Rectal smooth muscle tissue (tissue), 1 donor: ENCODE measurements around the gene COBL.

Experiments
- H3K27ac ChIP-seq: one replicate; pipeline ENCODE4 v1.7.0; 2013; ENCODE audit warnings: low read depth, low read length, inconsistent platforms
- H3K27me3 ChIP-seq: one replicate; pipeline ENCODE4 v1.7.0; 2013; ENCODE audit warnings: low read length; ENCODE audit not compliant: control insufficient read depth, insufficient read depth
- H3K36me3 ChIP-seq: one replicate; pipeline ENCODE4 v1.7.0; 2013; ENCODE audit warnings: low read length; ENCODE audit not compliant: control insufficient read depth, insufficient read depth
- H3K4me1 ChIP-seq: one replicate; pipeline ENCODE4 v1.7.0; 2013; ENCODE audit warnings: low read length; ENCODE audit not compliant: control insufficient read depth, insufficient read depth
- H3K4me3 ChIP-seq: one replicate; pipeline ENCODE4 v1.7.0; 2013; ENCODE audit warnings: low read length
- H3K9ac ChIP-seq: one replicate; pipeline ENCODE4 v1.7.0; 2013; ENCODE audit warnings: low read length

Gene COBL

DNA sequence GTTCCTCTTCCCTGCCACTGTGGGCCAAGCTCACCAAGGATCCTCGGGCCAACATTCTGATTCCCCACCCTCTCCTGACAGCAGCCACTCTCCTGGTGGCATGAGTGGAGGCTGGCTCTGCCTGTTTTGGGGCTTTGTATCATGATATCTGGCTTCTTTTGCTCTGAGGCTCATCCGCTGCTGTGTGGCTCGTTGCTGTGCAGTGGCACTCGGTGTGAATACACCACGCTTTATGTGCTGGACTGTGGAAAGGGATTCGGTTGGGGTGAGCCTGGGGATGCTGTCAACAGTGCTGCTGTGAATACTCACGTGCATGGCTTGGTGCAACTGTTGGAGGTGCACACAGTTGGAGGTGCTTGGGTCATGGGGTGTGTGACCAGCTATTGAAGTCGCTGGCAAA, 208.5 kb downstream of the COBL start:
- no peaks in the 10 kb centered on the region for H3K4me1 ChIP-seq
- H3K4me3 ChIP-seq: no peak overlapping the region

DNA sequence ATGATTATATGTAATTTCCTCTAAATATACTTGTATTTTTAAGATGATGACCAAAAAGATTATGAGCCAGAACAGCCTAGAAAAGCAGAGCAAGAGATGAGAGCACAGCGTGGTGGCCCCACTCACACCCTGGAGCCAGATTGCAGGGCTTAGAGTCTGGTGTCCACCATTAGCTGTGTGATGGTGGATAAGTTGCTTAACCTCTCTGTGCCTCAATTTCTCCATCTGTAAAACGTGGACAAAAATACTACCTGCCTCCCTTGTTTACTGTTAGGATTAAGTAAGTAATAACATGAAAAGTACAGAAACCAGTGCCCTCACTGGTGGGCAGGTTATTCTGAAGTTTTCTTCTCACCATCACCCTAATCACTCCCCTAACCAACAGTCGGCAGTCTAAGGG, 212.3 kb downstream of the COBL start:
- Histone ChIP-seq H3K36me3 (no peaks in the 10 kb centered on the region), H3K4me1 (no peaks in the 10 kb centered on the region), H3K27me3 (no peaks in the 10 kb centered on the region), H3K9ac (no peak overlapping the region), H3K27ac (no peak overlapping the region), H3K4me3 (no peak overlapping the region)

More for the DNA sequence above, 208.5 kb downstream of the COBL start:
- Histone ChIP-seq H3K27me3 (no peaks in the 10 kb centered on the region), H3K36me3 (no peaks in the 10 kb centered on the region), H3K27ac (no peak overlapping the region), H3K9ac (no peak overlapping the region)

- H3K4me1 ChIP-seq: no peaks in the 10 kb centered on the region
- no peak overlapping the region for H3K27ac ChIP-seq
- no peak overlapping the region for H3K4me3 ChIP-seq
- no peaks in the 10 kb centered on the region for H3K36me3 ChIP-seq
- no peak overlapping the region for H3K9ac ChIP-seq
- H3K27me3 ChIP-seq: no peaks in the 10 kb centered on the region
These were observed 212.9 kb downstream of the COBL start for GRCh38 chr7:51103718-51104117.

GRCh38 chr7:51102828-51103227, 213.8 kb downstream of the COBL start:
- no peak overlapping the region for H3K9ac ChIP-seq

GRCh38 chr7:51101111-51101757, 215.4 kb downstream of the COBL start:
- Histone ChIP-seq H3K9ac (no peak overlapping the region), H3K4me3 (no peak overlapping the region), H3K27me3 (no peaks in the 10 kb centered on the region), H3K4me1 (no peaks in the 10 kb centered on the region), H3K36me3 (no peaks in the 10 kb centered on the region), H3K27ac (no peak overlapping the region)

More at GRCh38 chr7:51102828-51103227, 213.8 kb downstream of the COBL start:
- H3K36me3 ChIP-seq: no peaks in the 10 kb centered on the region
- H3K4me1 ChIP-seq: no peaks in the 10 kb centered on the region
- no peaks in the 10 kb centered on the region for H3K27me3 ChIP-seq
- H3K27ac ChIP-seq: no peak overlapping the region
- no peak overlapping the region for H3K4me3 ChIP-seq

GRCh38 chr7:51090411-51090810, 226.2 kb downstream of the COBL start:
- H3K4me3 ChIP-seq: no peak overlapping the region
- no peaks in the 10 kb centered on the region for H3K27me3 ChIP-seq
- no peak overlapping the region for H3K27ac ChIP-seq
- H3K4me1 ChIP-seq: no peaks in the 10 kb centered on the region
- no peak overlapping the region for H3K9ac ChIP-seq
- H3K36me3 ChIP-seq: no peaks in the 10 kb centered on the region

GRCh38 chr7:51085034-51085692, 231.4 kb downstream of the COBL start:
- H3K9ac ChIP-seq: no peak overlapping the region
- H3K4me3 ChIP-seq: no peak overlapping the region
- H3K27me3 ChIP-seq: no peaks in the 10 kb centered on the region
- no peak overlapping the region for H3K27ac ChIP-seq
- no peaks in the 10 kb centered on the region for H3K36me3 ChIP-seq
- no peaks in the 10 kb centered on the region for H3K4me1 ChIP-seq

DNA sequence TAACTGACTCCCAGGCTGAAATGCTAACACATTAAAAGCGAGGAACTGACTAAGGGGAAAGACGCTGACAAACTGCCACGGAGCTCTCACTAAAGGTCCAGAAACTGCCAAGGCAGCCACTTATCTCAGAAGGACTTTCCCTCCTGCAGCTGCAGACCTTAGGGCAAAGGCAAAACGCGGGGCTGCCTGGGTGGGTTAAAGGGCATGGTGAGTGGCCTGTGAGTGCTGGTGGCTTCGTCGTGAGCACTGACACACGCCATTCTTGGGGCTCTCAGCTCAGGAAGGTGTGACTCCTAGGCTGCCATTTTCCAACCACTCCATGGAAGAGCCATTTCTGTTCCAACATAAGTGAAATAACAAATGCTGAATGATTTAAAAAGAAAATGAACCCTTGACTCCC, 232.5 kb downstream of the COBL start:
- H3K36me3 ChIP-seq: no peaks in the 10 kb centered on the region
- no peak overlapping the region for H3K27ac ChIP-seq
- H3K4me1 ChIP-seq: no peaks in the 10 kb centered on the region
- no peaks in the 10 kb centered on the region for H3K27me3 ChIP-seq
- H3K4me3 ChIP-seq: no peak overlapping the region
- H3K9ac ChIP-seq: no peak overlapping the region

DNA sequence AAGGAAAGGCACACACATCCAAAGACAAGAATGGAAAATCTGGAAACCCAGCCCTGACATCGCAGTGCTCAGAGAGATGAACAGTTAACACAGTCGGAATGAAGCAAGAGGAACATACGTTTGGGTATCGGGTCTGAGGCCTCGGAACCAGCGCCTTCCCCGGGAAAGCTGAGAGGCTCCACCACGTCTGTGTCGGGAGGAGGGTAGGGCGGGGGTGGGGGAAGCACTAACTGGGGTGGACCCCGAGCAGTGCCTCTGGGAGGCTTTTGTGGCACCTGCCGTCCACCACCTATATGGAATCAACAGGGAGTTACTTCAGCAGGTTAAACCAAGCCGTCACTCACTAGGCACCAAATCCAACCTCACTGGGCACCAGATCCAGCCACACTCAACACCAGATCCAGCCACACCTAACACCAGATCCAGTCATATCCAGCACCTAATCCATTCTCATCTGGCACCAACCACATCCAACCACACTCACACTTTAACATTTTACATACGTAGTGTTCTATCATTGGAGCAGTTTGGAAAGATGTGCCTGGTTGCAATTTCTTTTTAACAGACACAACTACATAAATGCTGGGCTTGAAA, 233.6 kb downstream of the COBL start:
- Histone ChIP-seq H3K4me3 (no peak overlapping the region), H3K4me1 (no peaks in the 10 kb centered on the region), H3K36me3 (no peaks in the 10 kb centered on the region), H3K27ac (no peak overlapping the region), H3K27me3 (no peaks in the 10 kb centered on the region), H3K9ac (no peak overlapping the region)

- H3K36me3 ChIP-seq: no peaks in the 10 kb centered on the region
- H3K27me3 ChIP-seq: no peaks in the 10 kb centered on the region
- H3K9ac ChIP-seq: no peak overlapping the region
- no peaks in the 10 kb centered on the region for H3K4me1 ChIP-seq
- H3K4me3 ChIP-seq: no peak overlapping the region
- H3K27ac ChIP-seq: no peak overlapping the region
These were observed 234.3 kb downstream of the COBL start for GRCh38 chr7:51082096-51082840.

GRCh38 chr7:51081270-51081890, 235.2 kb downstream of the COBL start:
- Histone ChIP-seq H3K27me3 (no peaks in the 10 kb centered on the region), H3K36me3 (no peaks in the 10 kb centered on the region), H3K27ac (no peak overlapping the region), H3K4me3 (no peak overlapping the region), H3K4me1 (no peaks in the 10 kb centered on the region), H3K9ac (no peak overlapping the region)

DNA sequence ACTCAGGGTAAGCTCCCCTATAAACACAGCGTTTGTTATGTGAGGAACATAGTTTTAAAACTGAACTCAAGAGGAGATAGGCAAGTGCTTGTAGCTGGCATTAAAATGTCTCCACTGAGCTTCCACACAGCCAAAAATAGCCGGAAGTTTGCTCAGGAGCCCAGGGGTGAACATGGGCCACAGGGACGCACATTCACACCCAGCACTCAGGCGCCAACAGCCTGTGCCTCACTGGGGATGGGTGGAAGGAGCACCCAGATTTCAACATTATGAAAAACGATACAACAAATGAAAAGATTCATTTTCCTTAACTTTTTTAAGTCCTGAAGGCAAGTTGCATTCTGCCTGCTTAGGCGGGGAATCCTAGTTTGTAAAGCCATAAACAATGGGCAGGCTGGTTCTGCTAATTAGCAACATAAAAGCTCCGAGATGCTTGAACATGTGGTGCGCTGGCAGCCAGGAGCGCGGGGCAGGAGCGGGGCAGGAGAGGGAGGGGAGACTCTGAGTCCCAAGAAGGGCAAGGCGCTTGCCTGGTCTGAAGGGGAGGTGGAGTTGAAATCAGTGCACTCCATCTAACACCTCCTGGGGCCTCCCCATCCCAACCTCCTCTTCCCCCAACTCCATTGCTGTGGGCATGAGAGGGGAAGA, 235.9 kb downstream of the COBL start:
- H3K27ac ChIP-seq: no peak overlapping the region
- H3K4me3 ChIP-seq: no peak overlapping the region
- H3K4me1 ChIP-seq: no peaks in the 10 kb centered on the region
- H3K27me3 ChIP-seq: no peaks in the 10 kb centered on the region
- no peak overlapping the region for H3K9ac ChIP-seq
- no peaks in the 10 kb centered on the region for H3K36me3 ChIP-seq
